Karpas-422 (cell line): Measurements from ENCODE around the gene SEC14L1. TPM values are rescaled to one million over a fixed set of nuclear protein-coding genes. Genes with fewer than 3 reads are reported as not detected.
"Not testable (repeated sequence)": the region's sequence is repeated elsewhere in the genome, so short reads cannot be mapped to it uniquely, and the experiment has no call there.

Experiments
- DNase-seq: peaks from one replicate; pipeline ENCODE4 v3.0.0-alpha.2; 2015
- H2AFZ ChIP-seq: fragments of 200-600 bp; sonication (generic); 2 replicates; pipeline ENCODE4 v1.6.1; 2014; ENCODE audit warnings: antibody characterized with exemption, low read length, mixed read lengths
- H3K27ac ChIP-seq: fragments of 200-600 bp; sonication (generic); 2 replicates; pipeline ENCODE4 v1.5.1; 2014; ENCODE audit warnings: mild to moderate bottlenecking, low read length, moderate library complexity
- H3K27me3 ChIP-seq: fragments of 200-600 bp; sonication (generic); 2 replicates; pipeline ENCODE4 v1.6.1; 2014; ENCODE audit warnings: low read length, mixed read lengths
- H3K36me3 ChIP-seq: fragments of 200-600 bp; sonication (generic); 2 replicates; pipeline ENCODE4 v1.6.1; 2014; ENCODE audit warnings: low read length, mixed read lengths; ENCODE audit not compliant: insufficient read depth
- H3K4me1 ChIP-seq: fragments of 200-600 bp; sonication (generic); 2 replicates; pipeline ENCODE4 v1.6.1; 2014; ENCODE audit warnings: mild to moderate bottlenecking, low read length, mixed read lengths
- H3K4me2 ChIP-seq: fragments of 200-600 bp; sonication (generic); 2 replicates; pipeline ENCODE4 v1.6.1; 2014; ENCODE audit warnings: low read length, low read depth, mild to moderate bottlenecking; ENCODE audit not compliant: poor library complexity, severe bottlenecking
- H3K4me3 ChIP-seq: fragments of 200-600 bp; sonication (generic); 2 replicates; pipeline ENCODE4 v1.5.1; 2014; ENCODE audit warnings: mild to moderate bottlenecking, antibody characterized with exemption, low read length, mixed read lengths
- H3K79me2 ChIP-seq: fragments of 200-600 bp; sonication (generic); 2 replicates; pipeline ENCODE4 v1.6.1; 2014; ENCODE audit warnings: mild to moderate bottlenecking, low read length, mixed read lengths
- H3K9ac ChIP-seq: fragments of 200-600 bp; sonication (generic); 2 replicates; pipeline ENCODE4 v1.6.0; 2014; ENCODE audit warnings: low read length
- H3K9me2 ChIP-seq: fragments of 200-600 bp; sonication (generic), shearing (Covaris generic); replicated peaks from 2 replicates; pipeline ENCODE4 v1.6.0; 2014; ENCODE audit warnings: mild to moderate bottlenecking, low read length, moderate library complexity; ENCODE audit not compliant: insufficient read depth
- H3K9me3 ChIP-seq: fragments of 300-700, 200-600 bp; sonication (generic); 2 replicates; pipeline ENCODE4 v1.6.1; 2014; ENCODE audit warnings: low read length, mixed read lengths
- H4K20me1 ChIP-seq: fragments of 200-600 bp; sonication (generic); 2 replicates; pipeline ENCODE4 v1.6.1; 2014; ENCODE audit warnings: mild to moderate bottlenecking, antibody characterized with exemption, low read length, low read depth; ENCODE audit not compliant: insufficient read depth
- total RNA-seq: library from RNA; depleted of rRNA; stranded (reverse); fragments of >200 nt; shearing (Covaris generic); gene quantifications from 2 replicates; pipeline ENCODE4 v1.2.3, GENCODE V29; 2014; ENCODE audit warnings: low replicate concordance

Gene SEC14L1
- total RNA-seq, 1 experiment from 2014 or later, result 32.0 TPM

DNA sequence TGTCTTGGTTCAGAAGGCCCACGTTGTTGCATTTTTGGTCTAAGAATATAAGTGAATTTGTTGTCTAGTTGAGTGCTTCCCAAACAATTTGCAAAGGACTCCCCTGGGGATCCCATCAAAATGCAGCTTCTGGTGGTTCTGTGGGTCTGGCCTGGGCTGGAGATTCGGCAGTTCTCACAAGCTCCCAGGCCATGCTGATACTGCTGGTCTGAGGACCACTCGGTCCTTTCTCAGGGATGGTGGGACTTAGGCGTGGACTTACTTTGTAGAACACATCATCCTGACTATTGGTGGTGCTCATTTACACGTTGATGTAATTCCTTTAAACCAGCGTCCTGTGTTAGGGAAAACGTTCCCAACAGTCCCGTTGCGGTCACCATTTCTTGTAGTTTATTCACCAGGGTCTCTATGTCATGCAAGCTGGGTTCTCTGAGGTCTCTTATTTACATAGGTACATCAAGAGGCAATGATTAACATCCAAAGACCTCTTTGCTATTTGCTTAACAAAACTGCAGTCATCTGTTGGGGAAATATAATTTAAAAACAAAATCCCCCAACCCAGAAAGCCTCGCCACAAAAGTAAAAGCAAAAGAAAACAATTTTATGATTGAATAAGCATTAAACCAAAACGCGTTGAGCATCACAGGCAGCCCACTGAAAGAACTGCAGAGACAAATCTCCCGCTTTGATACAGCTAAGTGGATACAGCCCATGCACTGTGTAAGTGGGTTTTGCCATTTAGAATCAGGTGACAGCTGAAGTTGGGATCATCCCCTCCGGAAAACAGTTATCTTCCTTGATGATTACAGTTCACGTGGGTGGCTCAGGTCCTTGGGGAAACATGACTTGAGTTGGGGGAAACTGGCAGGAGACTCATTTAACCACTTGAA, 39.0 kb upstream of the SEC14L1 start:
- Histone ChIP-seq H3K4me3 (no peak overlapping the region), H3K36me3 (peaks cover 7% of the 10 kb centered on the region; the same call in 1 of the 2 replicates), H3K27ac (no peak overlapping the region), H4K20me1 (no peaks in the 10 kb centered on the region), H3K27me3 (no peaks in the 10 kb centered on the region), H3K79me2 (no peaks in the 10 kb centered on the region), H3K9me2 (no peaks in the 10 kb centered on the region), H3K4me2 (no peak overlapping the region), H3K9ac (no peak overlapping the region), H2AFZ (no peak overlapping the region), H3K9me3 (no peaks in the 10 kb centered on the region), H3K4me1 (peaks cover 6% of the 10 kb centered on the region)
- no peak for DNase-seq

DNA sequence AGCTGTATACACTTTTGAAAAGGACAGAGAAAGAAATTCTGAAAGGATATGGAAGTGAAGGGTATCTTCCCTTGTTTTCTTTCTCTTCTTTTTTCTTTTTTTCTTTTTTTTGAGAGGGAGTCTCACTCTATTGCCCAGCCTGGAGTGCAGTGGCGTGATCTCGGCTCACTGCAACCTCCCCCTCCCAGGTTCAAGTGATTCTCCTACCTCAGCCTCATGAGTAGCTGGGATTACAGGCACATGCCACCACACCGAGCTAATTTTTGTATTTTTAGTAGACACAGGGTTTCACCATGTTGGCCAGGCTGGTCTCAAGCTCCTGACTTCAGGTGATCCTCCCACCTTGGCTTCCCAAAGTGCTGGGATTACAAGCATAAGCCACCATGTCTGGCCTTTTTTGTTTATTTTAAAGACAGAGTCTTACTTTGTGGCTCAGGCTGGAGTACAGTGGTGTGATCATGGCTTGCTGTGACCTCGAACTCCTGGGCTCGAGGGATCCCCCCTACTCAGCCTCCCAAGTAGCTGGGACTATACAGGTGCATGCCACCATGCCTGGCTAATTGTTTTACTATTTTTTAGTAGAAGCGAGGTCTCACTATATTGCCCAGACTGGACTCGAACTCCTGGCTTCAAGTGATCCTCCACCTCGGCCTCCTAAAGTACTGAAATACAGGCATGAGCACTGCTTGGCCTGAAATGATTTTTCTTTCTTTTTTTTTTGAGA, 38.2 kb upstream of the SEC14L1 start:
- H3K36me3 ChIP-seq, H3K4me3 ChIP-seq, H3K9ac ChIP-seq, H3K9me2 ChIP-seq, H3K79me2 ChIP-seq, H4K20me1 ChIP-seq, H3K27ac ChIP-seq, DNase-seq, H3K9me3 ChIP-seq, H2AFZ ChIP-seq, H3K4me2 ChIP-seq, H3K27me3 ChIP-seq: not testable (repeated sequence)
- H3K4me1 ChIP-seq, result peaks cover 12% of the 10 kb centered on the region

DNA sequence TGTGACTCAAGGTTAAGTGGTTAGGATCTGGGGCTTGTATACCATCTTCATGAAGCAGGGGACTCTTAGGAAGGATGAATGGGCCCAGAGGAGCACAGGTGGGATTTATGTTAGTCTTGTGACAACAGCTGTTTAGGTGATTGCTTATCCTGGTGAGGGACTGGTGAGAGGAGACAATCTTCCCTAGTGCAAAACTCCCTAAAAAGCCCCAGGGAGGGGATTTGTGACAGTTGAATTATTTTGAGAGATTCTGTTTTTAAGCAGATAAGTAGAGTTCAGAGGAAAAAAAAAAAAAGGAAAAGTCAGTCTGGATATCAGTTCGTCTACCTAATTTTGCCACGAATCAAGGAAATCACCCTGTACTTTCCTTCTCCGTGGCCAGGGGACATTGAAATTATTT, 35.1 kb upstream of the SEC14L1 start:
- DNase-seq, result no peak
- Histone ChIP-seq H3K9ac (no peak overlapping the region), H3K4me2 (no peak overlapping the region), H3K27ac (no peak overlapping the region), H3K27me3 (no peaks in the 10 kb centered on the region), H3K9me3 (no peaks in the 10 kb centered on the region), H3K4me1 (peaks cover 26% of the 10 kb centered on the region), H3K9me2 (no peaks in the 10 kb centered on the region), H4K20me1 (peaks cover 7% of the 10 kb centered on the region; the same call in 1 of the 2 replicates), H2AFZ (no peak overlapping the region), H3K36me3 (no peaks in the 10 kb centered on the region), H3K4me3 (no peak overlapping the region), H3K79me2 (no peaks in the 10 kb centered on the region)

DNA sequence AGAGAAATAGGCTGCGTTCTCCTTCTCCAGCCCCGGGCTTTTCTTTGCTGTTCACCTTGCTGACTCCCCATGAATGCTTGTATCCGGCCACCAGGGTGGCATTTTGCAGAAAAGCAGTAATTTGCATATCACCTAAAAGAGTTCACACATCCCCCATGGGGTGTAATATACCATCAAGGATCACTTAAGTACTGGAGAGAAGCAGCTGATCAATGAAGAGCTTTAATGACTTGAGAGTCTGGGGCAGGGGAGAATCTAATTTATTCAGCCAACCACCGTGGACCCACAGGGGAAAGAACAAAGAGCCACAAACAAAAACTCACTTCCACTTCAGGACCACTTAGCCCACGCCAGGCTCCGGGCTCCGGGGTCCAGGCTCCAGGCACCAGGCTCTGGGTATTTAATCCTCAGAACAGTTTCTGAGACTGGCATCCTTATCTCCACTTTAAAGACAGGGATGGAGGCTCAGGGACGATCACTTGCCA, 33.9 kb upstream of the SEC14L1 start:
- H3K9me2 ChIP-seq, result no peaks in the 10 kb centered on the region
- peak overlapping the region; percentile 55 for H3K4me2 ChIP-seq
- no peaks in the 10 kb centered on the region for H3K27me3 ChIP-seq
- no peak overlapping the region for H3K9ac ChIP-seq
- H3K27ac ChIP-seq, result no peak overlapping the region
- no peaks in the 10 kb centered on the region for H3K79me2 ChIP-seq
- H3K4me1 ChIP-seq, result peaks cover 26% of the 10 kb centered on the region
- H2AFZ ChIP-seq, result no peak overlapping the region
- DNase-seq, result peak; percentile 78
- peaks cover 7% of the 10 kb centered on the region; the same call in 1 of the 2 replicates for H4K20me1 ChIP-seq
- H3K9me3 ChIP-seq, result no peaks in the 10 kb centered on the region
- H3K4me3 ChIP-seq, result no peak overlapping the region
- H3K36me3 ChIP-seq, result no peaks in the 10 kb centered on the region

DNA sequence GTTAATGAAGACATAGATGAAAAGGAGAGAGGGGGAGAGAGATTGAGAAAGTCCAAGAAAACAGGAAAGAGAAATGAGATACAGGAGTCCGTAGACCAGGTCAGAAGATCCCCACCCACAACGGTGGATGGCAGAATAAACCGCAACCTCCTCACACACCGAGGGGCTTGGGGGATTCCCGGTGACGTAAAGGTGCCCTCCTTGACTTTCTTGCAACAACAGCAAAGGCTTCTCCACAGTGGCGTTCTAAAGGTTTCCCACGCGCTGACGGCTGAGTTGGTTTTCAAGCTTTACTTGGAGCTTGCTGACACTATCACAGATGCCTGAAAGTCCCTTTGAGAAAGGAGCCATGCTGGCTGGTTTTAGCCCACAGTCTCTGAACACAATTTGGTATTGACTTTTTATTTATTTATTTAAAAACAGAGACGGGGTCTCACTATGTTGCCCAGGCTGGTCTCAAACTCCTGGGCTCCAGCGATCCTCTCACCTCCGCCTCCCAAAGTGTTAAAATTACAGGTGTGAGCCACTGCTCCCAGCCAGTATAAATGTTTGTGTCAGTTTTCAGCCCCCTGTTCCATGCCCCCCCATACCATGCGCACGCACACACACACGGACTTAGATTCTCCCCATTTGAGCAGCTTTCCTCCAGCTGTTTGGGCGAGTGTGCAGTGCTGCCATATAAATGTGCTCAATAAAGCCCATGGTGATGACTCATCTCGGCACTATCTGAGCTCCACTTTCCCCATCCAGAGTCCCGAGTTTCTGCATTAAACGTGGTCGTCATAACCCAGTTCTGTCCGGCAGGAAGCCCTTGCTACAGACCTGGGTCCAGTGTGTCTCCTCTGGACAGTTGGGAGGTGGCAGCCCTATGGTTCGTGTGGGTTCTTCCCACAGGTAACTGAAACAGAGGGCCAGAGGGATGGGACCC, 33.0 kb upstream of the SEC14L1 start:
- Histone ChIP-seq H3K79me2 (no peaks in the 10 kb centered on the region), H3K9me2 (no peaks in the 10 kb centered on the region), H3K4me2 (no peak overlapping the region), H3K4me3 (no peak overlapping the region), H3K27me3 (no peaks in the 10 kb centered on the region), H4K20me1 (peaks cover 7% of the 10 kb centered on the region; the same call in 1 of the 2 replicates), H3K4me1 (peaks cover 26% of the 10 kb centered on the region), H3K9ac (no peak overlapping the region), H3K27ac (no peak overlapping the region), H3K9me3 (no peaks in the 10 kb centered on the region), H3K36me3 (no peaks in the 10 kb centered on the region), H2AFZ (no peak overlapping the region)
- DNase-seq, result no peak

DNA sequence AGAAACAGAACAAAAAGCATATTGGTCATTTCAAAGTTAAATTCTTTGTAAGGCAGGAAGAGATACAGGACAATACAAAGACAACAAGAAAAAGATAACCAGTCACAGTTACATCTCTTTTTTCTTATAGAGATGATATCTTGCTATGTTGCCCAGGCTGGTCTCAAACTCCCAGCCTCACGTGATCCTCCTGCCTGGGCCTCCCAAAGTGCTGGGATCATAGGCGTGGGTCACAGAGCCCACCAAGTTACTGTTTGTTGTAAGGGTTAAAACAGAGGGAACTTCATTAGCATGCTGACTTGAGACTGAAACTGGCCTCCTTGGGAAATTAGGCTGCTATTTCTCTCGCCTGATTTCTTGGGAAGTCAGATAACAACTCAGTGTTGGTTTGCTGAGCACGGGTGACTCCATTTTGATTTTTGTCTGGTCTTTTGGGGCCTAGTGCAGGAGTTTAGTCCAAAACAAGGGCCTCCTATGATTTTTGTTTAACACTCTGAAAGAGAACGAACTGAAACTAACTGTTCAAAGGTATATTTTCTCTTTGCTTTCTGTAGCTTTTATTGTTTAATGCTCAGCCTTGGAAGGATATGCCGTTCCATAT, 31.5 kb upstream of the SEC14L1 start:
- Histone ChIP-seq H3K4me2 (no peak overlapping the region), H3K27ac (no peak overlapping the region), H3K4me1 (peaks cover 26% of the 10 kb centered on the region), H2AFZ (no peak overlapping the region), H3K27me3 (no peaks in the 10 kb centered on the region), H4K20me1 (peaks cover 7% of the 10 kb centered on the region; the same call in 1 of the 2 replicates), H3K9ac (no peak overlapping the region), H3K9me2 (no peaks in the 10 kb centered on the region), H3K9me3 (no peaks in the 10 kb centered on the region), H3K79me2 (no peaks in the 10 kb centered on the region), H3K4me3 (no peak overlapping the region), H3K36me3 (no peaks in the 10 kb centered on the region)
- no peak for DNase-seq

DNA sequence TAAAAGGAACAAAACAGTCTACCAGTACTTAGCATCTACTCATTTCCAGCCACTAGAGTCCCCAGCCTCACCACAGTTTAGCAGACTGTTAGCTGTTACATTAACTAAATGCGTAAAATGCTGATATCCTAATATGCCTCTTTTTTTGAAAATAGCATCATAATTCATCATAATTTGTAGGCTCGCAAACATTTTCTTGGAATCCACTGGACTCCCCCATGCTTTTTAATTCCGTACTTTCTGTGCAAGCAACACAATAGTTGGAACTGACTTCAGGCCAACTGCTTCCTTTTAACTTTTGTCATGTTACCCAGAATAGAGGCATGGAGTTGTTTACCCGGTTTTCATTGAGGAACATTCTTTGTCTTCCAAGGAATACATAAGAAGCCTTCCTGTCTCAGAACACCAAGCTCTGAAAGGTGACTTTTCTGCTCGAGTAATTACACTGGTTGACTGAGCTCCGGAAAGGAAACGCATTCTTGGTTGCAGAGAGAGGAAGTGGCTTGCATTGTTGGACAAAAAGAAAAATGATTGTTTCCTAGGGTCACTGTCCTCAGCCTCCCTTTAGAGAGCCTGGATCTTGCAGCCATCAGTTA, 30.9 kb upstream of the SEC14L1 start:
- Histone ChIP-seq H3K4me2 (peak overlapping the region; percentile 44), H4K20me1 (peaks cover 7% of the 10 kb centered on the region; the same call in 1 of the 2 replicates), H3K9me3 (no peaks in the 10 kb centered on the region), H3K9me2 (no peaks in the 10 kb centered on the region), H3K36me3 (no peaks in the 10 kb centered on the region), H3K4me3 (0 out of 2 replicates have a peak overlapping the region, but pooled peaks have one; percentile 27), H3K27ac (no peak overlapping the region), H3K4me1 (peaks cover 26% of the 10 kb centered on the region), H3K79me2 (no peaks in the 10 kb centered on the region), H3K27me3 (no peaks in the 10 kb centered on the region), H2AFZ (no peak overlapping the region), H3K9ac (no peak overlapping the region)
- DNase-seq, result peak; percentile 66
